Measurements from ENCODE around the gene DNAJC12. TPM values are rescaled to one million over a fixed set of nuclear protein-coding genes. Genes with fewer than 3 reads are reported as not detected.
"Not testable (repeated sequence)": the region's sequence is repeated elsewhere in the genome, so short reads cannot be mapped to it uniquely, and the experiment has no call there.

DNAJC12 gene
- polyA plus RNA-seq, 4 donors, result 12.1 to 16.0 (median 14.5) TPM

DNA sequence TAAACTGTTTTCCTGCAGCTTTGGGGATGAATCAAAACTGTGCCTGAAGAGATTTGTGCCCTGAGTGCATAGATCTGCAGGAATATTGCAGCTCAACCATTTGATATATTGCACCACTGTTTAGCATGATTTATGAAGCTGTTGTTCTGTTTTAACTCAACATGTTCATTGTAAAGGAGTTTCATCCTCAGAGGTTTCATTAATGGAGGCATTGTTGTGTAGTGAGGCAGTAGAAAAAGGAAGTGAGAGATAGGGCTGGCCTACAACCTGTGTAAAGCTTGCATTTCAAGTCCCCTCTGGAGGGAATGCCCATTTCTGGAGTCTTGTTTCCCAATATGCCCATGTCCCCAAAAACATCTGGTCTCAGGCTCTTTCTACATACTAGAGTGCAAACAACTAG is 67.5 kb downstream of the DNAJC12 start:
- DNase-seq (ENCODE audit: low read depth in 4 of 4, low spot score in 3 of 4), result no peak

- DNase-seq (ENCODE audit: low read depth in 4 of 4, low spot score in 3 of 4), result no peak
Measured at GRCh38 chr10:67767244-67767643, 70.7 kb downstream of the DNAJC12 start.

- peak; percentile 93 to 98 (median 94) for DNase-seq (ENCODE audit: low read depth in 4 of 4, low spot score in 3 of 4)
Measured at GRCh38 chr10:67764012-67764822, 73.8 kb downstream of the DNAJC12 start.

GRCh38 chr10:67763499-67764011 is 74.4 kb downstream of the DNAJC12 start:
- DNase-seq (ENCODE audit: low read depth in 4 of 4, low spot score in 3 of 4), result peak; percentile 25 to 73 (median 63)

DNA sequence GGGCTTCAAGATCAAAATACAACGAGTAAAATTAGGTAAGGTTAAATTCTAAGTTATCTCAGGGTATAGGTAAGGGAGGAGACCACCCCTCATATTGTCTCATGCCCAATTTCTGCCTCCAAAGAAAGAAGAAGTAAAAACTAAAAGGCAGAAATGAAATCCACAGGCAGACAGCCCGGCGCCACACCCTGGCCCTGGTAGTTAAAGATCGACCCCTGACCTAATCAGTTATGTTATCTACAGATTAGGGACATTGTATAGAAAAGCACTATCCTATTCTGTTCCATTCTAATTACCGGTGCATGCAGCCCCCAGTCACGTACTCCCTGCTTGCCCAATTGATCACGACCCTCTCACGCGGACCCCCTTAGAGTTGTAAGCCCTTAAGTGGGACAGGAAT is 75.4 kb downstream of the DNAJC12 start:
- DNase-seq (ENCODE audit: low read depth in 4 of 4, low spot score in 3 of 4), result not testable (repeated sequence)

- DNase-seq (ENCODE audit: low read depth in 4 of 4, low spot score in 3 of 4), result no peak
Measured at GRCh38 chr10:67760272-67760671, 77.7 kb downstream of the DNAJC12 start.

Other genes with a start within 250 kb of the DNAJC12 start
- 1 to 10 TPM; 3.4 to 4.4 (median 4.0) TPM for gene CTNNA3, start 142.0 kb downstream of the DNAJC12 start, polyA plus RNA-seq (ENCODE audit: insufficient read length in 4 of 4)
- gene SIRT1, start 46.5 kb upstream of the DNAJC12 start, polyA plus RNA-seq (ENCODE audit: insufficient read length in 4 of 4), result 10 to 100 TPM; 37.1 to 56.6 (median 51.5) TPM
- 10 to 100 TPM; 42.8 to 57.1 (median 47.2) TPM for gene HERC4, start 237.1 kb upstream of the DNAJC12 start, polyA plus RNA-seq (ENCODE audit: insufficient read length in 4 of 4)